ENCODE measurements around the gene NEU2. TPM values are rescaled to one million over a fixed set of nuclear protein-coding genes. Genes with fewer than 3 reads are reported as not detected.

NEU2 gene
- polyA plus RNA-seq, 3 donors = not detected

DNA sequence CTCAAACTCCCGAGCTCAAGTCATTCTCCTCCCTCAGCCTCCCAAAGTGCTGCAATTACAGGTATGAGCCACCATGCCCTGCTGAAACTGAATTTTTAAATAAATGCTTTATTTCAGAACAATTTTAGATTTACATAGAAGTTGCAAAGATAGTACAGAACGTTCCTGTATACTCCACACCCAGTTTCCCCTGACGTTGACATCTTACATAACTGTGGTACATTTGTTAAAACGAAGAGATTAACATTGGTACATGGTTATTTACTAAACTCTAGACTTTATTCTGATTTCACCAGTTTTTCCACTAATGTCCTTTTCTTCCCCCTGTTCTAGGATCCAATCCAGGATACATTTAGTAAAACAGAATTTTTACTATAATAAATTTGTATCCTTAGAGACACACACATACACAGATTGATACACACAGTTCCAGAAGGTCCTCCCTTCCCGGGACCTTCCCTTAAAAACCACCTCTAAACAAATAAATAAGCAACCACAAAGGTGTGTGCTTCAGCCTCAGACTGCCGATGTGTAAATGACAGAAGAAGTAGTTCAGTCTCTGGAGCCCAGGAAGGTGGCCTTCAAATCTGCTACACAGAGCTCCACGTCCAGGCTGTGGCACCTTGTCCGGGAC, 6.9 kb downstream of the NEU2 start:
- WGBS (ENCODE audit: insufficient coverage) = 100% methylated on average over 3 of the region's 8 CpGs
- Histone ChIP-seq H2AFZ (ENCODE audit: insufficient read depth, low read depth, low read length, poor library complexity, severe bottlenecking) (no peak overlapping the region), H3K4me1 (ENCODE audit: control insufficient read depth in 1 of 2, insufficient read depth in 2 of 2, low read length in 2 of 2) (peaks cover 0 to 6% of the 10 kb centered on the region in 2 donors), H4K20me1 (ENCODE audit: insufficient read depth, low read length) (no peaks in the 10 kb centered on the region), H3K27ac (ENCODE audit: low read depth in 1 of 2, low read length in 2 of 2) (no peak overlapping the region), H3K9ac (ENCODE audit: insufficient read depth, low read length, poor library complexity, severe bottlenecking) (no peak overlapping the region), H3K4me2 (replicated peaks; ENCODE audit: extremely low read depth, low read length, poor library complexity, severe bottlenecking) (no peak overlapping the region), H3K4me3 (replicated peaks in 1 of 3; ENCODE audit: low read depth in 2 of 3, low read length in 3 of 3) (no peak overlapping the region), H3K36me3 (replicated peaks in 1 of 2; ENCODE audit: control insufficient read depth in 1 of 2, insufficient read depth in 2 of 2, low read length in 2 of 2) (no peaks in the 10 kb centered on the region), H3K9me3 (replicated peaks in 1 of 2; ENCODE audit: control insufficient read depth in 1 of 2, insufficient read depth in 1 of 2, low read length in 2 of 2) (peaks cover 0 to 5% of the 10 kb centered on the region in 2 donors), H3K27me3 (ENCODE audit: control insufficient read depth in 2 of 2, insufficient read depth in 2 of 2, low read length in 2 of 2) (no peaks in the 10 kb centered on the region), H3K79me2 (ENCODE audit: insufficient read depth, low read length) (no peaks in the 10 kb centered on the region)
- no peaks in the 10 kb centered on the region for H3K36me3 Mint-ChIP-seq
- intact Hi-C loops (cut with micrococcal nuclease) = no loop called here
- TF ChIP-seq, protein P1, sequence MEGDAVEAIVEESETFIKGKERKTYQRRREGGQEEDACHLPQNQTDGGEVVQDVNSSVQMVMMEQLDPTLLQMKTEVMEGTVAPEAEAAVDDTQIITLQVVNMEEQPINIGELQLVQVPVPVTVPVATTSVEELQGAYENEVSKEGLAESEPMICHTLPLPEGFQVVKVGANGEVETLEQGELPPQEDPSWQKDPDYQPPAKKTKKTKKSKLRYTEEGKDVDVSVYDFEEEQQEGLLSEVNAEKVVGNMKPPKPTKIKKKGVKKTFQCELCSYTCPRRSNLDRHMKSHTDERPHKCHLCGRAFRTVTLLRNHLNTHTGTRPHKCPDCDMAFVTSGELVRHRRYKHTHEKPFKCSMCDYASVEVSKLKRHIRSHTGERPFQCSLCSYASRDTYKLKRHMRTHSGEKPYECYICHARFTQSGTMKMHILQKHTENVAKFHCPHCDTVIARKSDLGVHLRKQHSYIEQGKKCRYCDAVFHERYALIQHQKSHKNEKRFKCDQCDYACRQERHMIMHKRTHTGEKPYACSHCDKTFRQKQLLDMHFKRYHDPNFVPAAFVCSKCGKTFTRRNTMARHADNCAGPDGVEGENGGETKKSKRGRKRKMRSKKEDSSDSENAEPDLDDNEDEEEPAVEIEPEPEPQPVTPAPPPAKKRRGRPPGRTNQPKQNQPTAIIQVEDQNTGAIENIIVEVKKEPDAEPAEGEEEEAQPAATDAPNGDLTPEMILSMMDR (IDR thresholded peaks at IDR 0.05) = no peak
- no peaks in the 10 kb centered on the region for H3K9me3 Mint-ChIP-seq
- no peak for DNase-seq
- no peak overlapping the region for H3K27ac Mint-ChIP-seq
- peaks cover 9% of the 10 kb centered on the region for H3K4me1 Mint-ChIP-seq
- H3K27me3 Mint-ChIP-seq (ENCODE audit: low read depth in 3 of 3) = peaks cover 0 to 3% (median 0%) of the 10 kb centered on the region in 3 donors
- H3K4me3 Mint-ChIP-seq = no peak overlapping the region

DNA sequence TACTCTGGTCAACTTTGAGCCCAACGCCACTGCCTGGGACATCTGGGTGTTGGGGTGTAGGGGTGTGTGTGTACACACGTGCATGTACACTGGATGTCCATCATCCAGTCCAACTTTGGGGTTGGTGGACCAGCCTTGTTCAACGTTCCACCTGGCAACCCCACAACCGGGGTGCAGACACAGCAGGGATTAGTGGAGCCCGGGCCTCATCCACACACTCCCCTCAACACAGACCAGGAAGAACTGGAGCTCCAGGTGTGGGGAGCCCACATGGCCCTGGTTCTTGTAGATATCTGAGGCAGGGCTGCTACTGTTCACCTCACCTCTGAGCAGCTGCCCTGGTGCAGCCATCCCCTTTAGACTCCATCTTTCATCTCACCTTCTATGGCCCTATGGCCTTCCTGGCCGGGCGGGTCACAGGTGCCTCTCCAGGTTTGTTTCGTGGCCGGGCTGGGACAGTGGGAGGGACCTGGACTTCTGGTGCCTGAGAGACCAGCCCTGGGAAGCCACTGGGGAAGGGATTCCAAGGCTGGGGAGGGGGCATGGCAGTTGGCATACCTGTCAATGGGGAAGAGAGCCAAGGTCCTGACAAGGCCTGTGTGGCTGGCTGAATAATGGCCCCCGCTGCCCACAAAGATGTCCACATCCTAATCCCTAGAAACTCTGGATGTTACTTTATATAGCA, 7.5 kb downstream of the NEU2 start:
- H4K20me1 ChIP-seq (ENCODE audit: insufficient read depth, low read length) = no peaks in the 10 kb centered on the region
- TF ChIP-seq, protein P1 (IDR thresholded peaks at IDR 0.05) = no peak
- H3K9ac ChIP-seq (ENCODE audit: insufficient read depth, low read length, poor library complexity, severe bottlenecking) = no peak overlapping the region
- H3K9me3 Mint-ChIP-seq = no peaks in the 10 kb centered on the region
- peaks cover 0 to 5% of the 10 kb centered on the region in 2 donors for H3K9me3 ChIP-seq (replicated peaks in 1 of 2; ENCODE audit: control insufficient read depth in 1 of 2, insufficient read depth in 1 of 2, low read length in 2 of 2)
- no peaks in the 10 kb centered on the region for H3K79me2 ChIP-seq (ENCODE audit: insufficient read depth, low read length)
- intact Hi-C loops (cut with micrococcal nuclease) = no loop called here
- H3K4me1 ChIP-seq (ENCODE audit: control insufficient read depth in 1 of 2, insufficient read depth in 2 of 2, low read length in 2 of 2) = peaks cover 0 to 6% of the 10 kb centered on the region in 2 donors
- no peak overlapping the region for H3K27ac ChIP-seq (ENCODE audit: low read depth in 1 of 2, low read length in 2 of 2)
- no peak overlapping the region for H3K4me3 ChIP-seq (replicated peaks in 1 of 3; ENCODE audit: low read depth in 2 of 3, low read length in 3 of 3)
- H3K27me3 Mint-ChIP-seq (ENCODE audit: low read depth in 3 of 3) = peaks cover 0 to 3% (median 0%) of the 10 kb centered on the region in 3 donors
- H3K27ac Mint-ChIP-seq = peak overlapping the region in 1 of 7 donors; percentile 28
- no peak overlapping the region for H3K4me3 Mint-ChIP-seq
- H3K36me3 Mint-ChIP-seq = no peaks in the 10 kb centered on the region
- 96% methylated on average over 4 of the region's 10 CpGs for WGBS (ENCODE audit: insufficient coverage)
- DNase-seq = no peak
- no peak overlapping the region for H3K4me2 ChIP-seq (replicated peaks; ENCODE audit: extremely low read depth, low read length, poor library complexity, severe bottlenecking)
- peaks cover 9% of the 10 kb centered on the region for H3K4me1 Mint-ChIP-seq
- H3K27me3 ChIP-seq (ENCODE audit: control insufficient read depth in 2 of 2, insufficient read depth in 2 of 2, low read length in 2 of 2) = no peaks in the 10 kb centered on the region
- H2AFZ ChIP-seq (ENCODE audit: insufficient read depth, low read depth, low read length, poor library complexity, severe bottlenecking) = no peak overlapping the region
- H3K36me3 ChIP-seq (replicated peaks in 1 of 2; ENCODE audit: control insufficient read depth in 1 of 2, insufficient read depth in 2 of 2, low read length in 2 of 2) = no peaks in the 10 kb centered on the region

Data from CD14-positive monocyte (primary cell).